Loucy (cell line): ENCODE results near the gene DCUN1D5.

Experiments used
- H2AFZ ChIP-seq: fragments of 200-600 bp; sonication (generic); 2 replicates; pipeline ENCODE4 v1.6.0; 2016; ENCODE audit warnings: antibody characterized with exemption, mild to moderate bottlenecking, low read length, moderate library complexity
- H3F3A ChIP-seq: fragments of 200-600 bp; 2 replicates; pipeline ENCODE4 v1.6.0; 2016; ENCODE audit warnings: antibody characterized with exemption, low read depth, mild to moderate bottlenecking
- H3K27me3 ChIP-seq: fragments of 200-600 bp; sonication (generic); 2 replicates; pipeline ENCODE4 v1.6.1; 2014; ENCODE audit warnings: low read length, mild to moderate bottlenecking; ENCODE audit not compliant: insufficient read depth, poor library complexity, severe bottlenecking
- H3K36me3 ChIP-seq: fragments of 200-600 bp; sonication (generic); 2 replicates; pipeline ENCODE4 v1.6.1; 2016; ENCODE audit warnings: low read length; ENCODE audit not compliant: insufficient read depth
- H3K4me1 ChIP-seq: fragments of 200-600 bp; sonication (generic); 2 replicates; pipeline ENCODE4 v1.5.1; 2014; ENCODE audit warnings: low read length, mild to moderate bottlenecking; ENCODE audit not compliant: insufficient read depth, poor library complexity, severe bottlenecking
- H3K4me2 ChIP-seq: fragments of 200-600 bp; sonication (generic); 2 replicates; pipeline ENCODE4 v1.6.0; 2014; ENCODE audit warnings: antibody characterized with exemption, low read length, low read depth, mild to moderate bottlenecking; ENCODE audit not compliant: poor library complexity, severe bottlenecking
- H3K4me3 ChIP-seq: fragments of 200-600 bp; sonication (generic); 2 replicates; pipeline ENCODE4 v1.5.1; 2014; ENCODE audit warnings: low read length, mild to moderate bottlenecking, mixed read lengths; ENCODE audit not compliant: poor library complexity, severe bottlenecking
- H3K79me2 ChIP-seq: fragments of 200-600 bp; sonication (generic); 2 replicates; pipeline ENCODE4 v1.6.1; 2014; ENCODE audit warnings: low read length; ENCODE audit not compliant: insufficient read depth
- H3K9ac ChIP-seq: fragments of 200-600 bp; sonication (generic); 2 replicates; pipeline ENCODE4 v1.6.0; 2014; ENCODE audit warnings: mild to moderate bottlenecking, low read depth, low read length, moderate library complexity; ENCODE audit not compliant: poor library complexity, severe bottlenecking
- H3K9me2 ChIP-seq: fragments of 200-600 bp; sonication (generic); replicated peaks from 2 replicates; pipeline ENCODE4 v1.6.1; 2016; ENCODE audit warnings: low read depth, low read length, mixed read lengths
- H3K9me3 ChIP-seq: fragments of 200-600 bp; sonication (generic); 2 replicates; pipeline ENCODE4 v1.6.1; 2014; ENCODE audit warnings: mild to moderate bottlenecking, antibody characterized with exemption, low read length, low read depth; ENCODE audit not compliant: insufficient read depth
- H4K20me1 ChIP-seq: fragments of 200-600 bp; sonication (generic); 2 replicates; pipeline ENCODE4 v1.6.0; 2014; ENCODE audit warnings: antibody characterized with exemption, low read length, mild to moderate bottlenecking; ENCODE audit not compliant: insufficient read depth, poor library complexity, severe bottlenecking
- EZH2phosphoT487 ChIP-seq: fragments of 200-600 bp; IDR thresholded peaks from 2 replicates; pipeline ENCODE4 v1.6.1; 2018; ENCODE audit warnings: antibody characterized with exemption, mild to moderate bottlenecking, moderate library complexity, borderline replicate concordance
- TF ChIP-seq, protein P1 (sequence below): fragments of 200-600 bp; sonication (generic); conservative IDR thresholded peaks from 2 replicates; pipeline ENCODE4 v1.5.1; 2014; ENCODE audit warnings: mild to moderate bottlenecking, antibody characterized with exemption, low read length

Gene DCUN1D5

DNA sequence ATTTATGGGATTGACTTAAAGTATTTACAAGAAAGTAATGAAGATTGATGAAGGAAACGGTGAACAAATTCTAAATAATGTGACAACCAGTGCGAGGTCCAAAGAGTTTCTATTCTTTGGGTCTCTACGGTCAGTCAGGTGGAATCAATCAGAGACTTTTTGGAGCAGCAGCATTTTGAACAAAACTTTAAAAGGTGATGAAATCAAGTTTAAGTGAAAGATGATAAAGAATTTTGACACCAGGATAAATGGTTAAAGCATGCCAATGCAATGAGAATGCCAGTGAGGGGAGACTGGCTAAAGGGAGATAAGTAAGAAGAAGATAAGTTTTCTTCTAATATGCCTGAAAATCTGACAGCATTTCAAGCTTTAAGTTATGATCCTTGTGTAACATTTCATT, 67.9 kb downstream of the DCUN1D5 start:
- no peaks in the 10 kb centered on the region for H3K4me1 ChIP-seq
- no peaks in the 10 kb centered on the region for H3K36me3 ChIP-seq
- no peaks in the 10 kb centered on the region for H3K79me2 ChIP-seq
- no peak overlapping the region for H3K4me2 ChIP-seq
- no peaks in the 10 kb centered on the region for H3F3A ChIP-seq
- TF ChIP-seq, protein P1, sequence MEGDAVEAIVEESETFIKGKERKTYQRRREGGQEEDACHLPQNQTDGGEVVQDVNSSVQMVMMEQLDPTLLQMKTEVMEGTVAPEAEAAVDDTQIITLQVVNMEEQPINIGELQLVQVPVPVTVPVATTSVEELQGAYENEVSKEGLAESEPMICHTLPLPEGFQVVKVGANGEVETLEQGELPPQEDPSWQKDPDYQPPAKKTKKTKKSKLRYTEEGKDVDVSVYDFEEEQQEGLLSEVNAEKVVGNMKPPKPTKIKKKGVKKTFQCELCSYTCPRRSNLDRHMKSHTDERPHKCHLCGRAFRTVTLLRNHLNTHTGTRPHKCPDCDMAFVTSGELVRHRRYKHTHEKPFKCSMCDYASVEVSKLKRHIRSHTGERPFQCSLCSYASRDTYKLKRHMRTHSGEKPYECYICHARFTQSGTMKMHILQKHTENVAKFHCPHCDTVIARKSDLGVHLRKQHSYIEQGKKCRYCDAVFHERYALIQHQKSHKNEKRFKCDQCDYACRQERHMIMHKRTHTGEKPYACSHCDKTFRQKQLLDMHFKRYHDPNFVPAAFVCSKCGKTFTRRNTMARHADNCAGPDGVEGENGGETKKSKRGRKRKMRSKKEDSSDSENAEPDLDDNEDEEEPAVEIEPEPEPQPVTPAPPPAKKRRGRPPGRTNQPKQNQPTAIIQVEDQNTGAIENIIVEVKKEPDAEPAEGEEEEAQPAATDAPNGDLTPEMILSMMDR = no peak
- TF ChIP-seq EZH2phosphoT487 = no peak
- H4K20me1 ChIP-seq = no peaks in the 10 kb centered on the region
- H3K9me3 ChIP-seq = no peaks in the 10 kb centered on the region
- H2AFZ ChIP-seq = no peak overlapping the region
- no peaks in the 10 kb centered on the region for H3K27me3 ChIP-seq
- H3K9me2 ChIP-seq = no peaks in the 10 kb centered on the region
- H3K9ac ChIP-seq = no peak overlapping the region
- H3K4me3 ChIP-seq = no peak overlapping the region

DNA sequence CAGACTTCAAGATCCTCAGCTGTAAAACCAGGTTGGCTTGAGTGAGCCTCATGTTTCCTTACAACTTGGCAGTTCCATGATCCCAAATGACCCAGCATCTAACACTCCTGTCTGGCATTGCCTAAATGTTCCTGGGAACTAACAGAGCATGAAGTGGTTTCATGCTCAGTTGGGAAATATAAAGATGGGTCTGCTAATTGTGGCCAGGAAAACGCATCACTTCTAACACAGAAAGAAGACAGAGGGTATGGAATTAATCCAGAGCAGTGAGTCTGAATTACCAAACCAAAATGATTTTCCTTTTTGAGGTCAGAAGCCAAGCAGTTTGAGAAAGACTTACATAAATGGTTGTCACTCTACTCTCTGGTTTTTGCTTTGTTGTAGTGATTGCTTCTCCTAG, 75.9 kb downstream of the DCUN1D5 start:
- Histone ChIP-seq H3K9ac (no peak overlapping the region), H2AFZ (no peak overlapping the region), H4K20me1 (no peaks in the 10 kb centered on the region), H3K9me3 (no peaks in the 10 kb centered on the region), H3K4me3 (no peak overlapping the region), H3K27me3 (no peaks in the 10 kb centered on the region), H3F3A (no peaks in the 10 kb centered on the region), H3K9me2 (no peaks in the 10 kb centered on the region), H3K4me2 (no peak overlapping the region), H3K79me2 (no peaks in the 10 kb centered on the region), H3K36me3 (no peaks in the 10 kb centered on the region), H3K4me1 (no peaks in the 10 kb centered on the region)
- TF ChIP-seq, protein P1 = no peak
- TF ChIP-seq EZH2phosphoT487 = no peak

DNA sequence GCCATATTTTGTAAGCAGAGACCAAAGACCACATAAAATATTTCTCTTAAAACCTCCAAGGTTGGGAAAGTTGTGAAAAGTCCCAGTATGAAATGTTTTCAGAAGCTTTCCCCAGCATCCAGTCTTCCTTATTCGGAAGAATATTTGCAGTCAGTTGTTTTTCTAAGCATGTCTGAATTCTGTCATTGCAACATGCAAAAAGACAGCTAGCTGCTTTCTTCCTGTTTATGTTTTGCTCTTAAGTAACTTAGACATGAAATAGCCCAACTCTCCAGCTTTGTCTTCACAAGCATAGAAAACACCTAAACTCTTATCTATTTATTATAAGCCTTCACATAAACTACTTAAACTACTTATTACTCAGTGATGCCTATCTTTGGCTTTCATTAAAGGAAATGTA, 78.5 kb downstream of the DCUN1D5 start:
- Histone ChIP-seq H3K9ac (no peak overlapping the region), H3K36me3 (no peaks in the 10 kb centered on the region), H3K9me3 (no peaks in the 10 kb centered on the region), H3K9me2 (no peaks in the 10 kb centered on the region), H3F3A (no peaks in the 10 kb centered on the region), H3K4me2 (no peak overlapping the region), H3K79me2 (no peaks in the 10 kb centered on the region), H2AFZ (no peak overlapping the region), H4K20me1 (no peaks in the 10 kb centered on the region), H3K4me3 (no peak overlapping the region), H3K27me3 (no peaks in the 10 kb centered on the region), H3K4me1 (no peaks in the 10 kb centered on the region)
- TF ChIP-seq, protein P1 = no peak
- no peak for TF ChIP-seq EZH2phosphoT487
